HCT116 (cell line): ENCODE results near the gene FARP1. TPM values are rescaled to one million over a fixed set of nuclear protein-coding genes. Genes with fewer than 3 reads are reported as not detected.

Experiments
- ATAC-seq: fragments of 200-7000 bp; cut with Tn5 transposase; 2 replicates; pipeline ENCODE4 v1.9.1; 2020; ENCODE audit warnings: mild to moderate bottlenecking, moderate library complexity
- BruUV-seq: library from RNA; stranded (reverse); fragments of 400-500 nt; replicated peaks from 2 replicates; lab custom pipeline; 2021; lab: Mats Ljungman, UMichigan
- CTCF ChIA-PET: fragments of 300-600 bp; sonication (Branson Sonifier 250); formaldehyde crosslinking; loops from one replicate; lab custom pipeline; 2021; ENCODE audit warnings: antibody characterized with exemption; lab: Charles Lee
- POLR2A ChIA-PET: fragments of 300-600, 350-600 bp; sonication (Branson Sonifier 250); formaldehyde crosslinking; loops from one replicate; lab custom pipeline; 2021; ENCODE audit warnings: antibody characterized with exemption; lab: Charles Lee
- RAD21 ChIA-PET, 2 experiments: fragments of 300-600 bp; sonication (Branson Sonifier 250); formaldehyde crosslinking; loops; one replicate each; lab custom pipeline; 2023; ENCODE audit warnings: low total read pairs in 2 of 2; ENCODE audit not compliant: uncharacterized antibody in 2 of 2, unreplicated experiment in 2 of 2, low non-redundant PET in 1 of 2; lab: Charles Lee
- DNase-seq: peaks from one replicate; pipeline ENCODE4 v3.0.0-alpha.2; 2010; ENCODE audit warnings: low read depth, low spot score
- H2AFZ ChIP-seq: fragments of 200-600 bp; shearing (Covaris generic), sonication (generic); 2 replicates; pipeline ENCODE4 v1.6.1; 2017; ENCODE audit warnings: low read depth, mixed run types, mixed read lengths, antibody characterized with exemption, low read length; ENCODE audit not compliant: poor library complexity, severe bottlenecking
- H3K27ac ChIP-seq: 2 replicates; pipeline ENCODE4 v1.5.1; 2012; ENCODE audit warnings: low read depth, low read length
- H3K27me3 ChIP-seq: fragments of 200-600 bp; sonication (generic); 2 replicates; pipeline ENCODE4 v1.6.1; 2016; ENCODE audit warnings: mixed run types, low read length, mixed read lengths; ENCODE audit not compliant: insufficient read depth
- H3K36me3 ChIP-seq, 2 experiments: fragments of 200-500 bp in 1 of 2; fragments of 200-600 bp in 1 of 2; sonication (Bioruptor generic) in 1 of 2; sonication (generic) in 1 of 2; 2 replicates each; pipeline versions ENCODE4 v1.5.1 to v1.6.1; 2014 to 2016; ENCODE audit warnings: low read length in 2 of 2, inconsistent platforms in 1 of 2, mixed read lengths in 1 of 2, mixed run types in 1 of 2; ENCODE audit not compliant: insufficient read depth in 2 of 2, control insufficient read depth in 1 of 2
- H3K4me1 ChIP-seq, 2 experiments: fragments of 200-600 bp in 1 of 2; sonication (generic) in 1 of 2; 2 replicates each; pipeline versions ENCODE4 v1.5.1 to v1.6.1; 2012 to 2017; ENCODE audit warnings: low read length in 2 of 2, inconsistent platforms in 1 of 2, mild to moderate bottlenecking in 1 of 2, mixed read lengths in 1 of 2, mixed run types in 1 of 2, moderate library complexity in 1 of 2; ENCODE audit not compliant: insufficient read depth in 2 of 2, control insufficient read depth in 1 of 2
- H3K4me2 ChIP-seq: fragments of 200-600 bp; sonication (generic); 2 replicates; pipeline ENCODE4 v1.6.1; 2017; ENCODE audit warnings: mixed run types, low read length, mixed read lengths
- H3K4me3 ChIP-seq, 2 experiments: fragments of 200-600 bp in 1 of 2; sonication (generic) in 1 of 2; replicated peaks in 1 of 2; 2 replicates each; pipeline ENCODE4 v1.5.1; 2011 to 2016; ENCODE audit warnings: low read length in 2 of 2, control low read depth in 1 of 2, low read depth in 1 of 2, mild to moderate bottlenecking in 1 of 2, mixed read lengths in 1 of 2, mixed run types in 1 of 2
- H3K79me2 ChIP-seq: fragments of 200-600 bp; sonication (generic); 2 replicates; pipeline ENCODE4 v1.6.1; 2017; ENCODE audit warnings: mild to moderate bottlenecking, mixed run types, low read length, moderate library complexity, mixed read lengths; ENCODE audit not compliant: insufficient read depth
- H3K9ac ChIP-seq: fragments of 200-600 bp; sonication (generic); 2 replicates; pipeline ENCODE4 v1.6.1; 2016; ENCODE audit warnings: low read length, mixed read lengths
- H3K9me2 ChIP-seq: fragments of 200-600 bp; sonication (generic), shearing (Covaris generic); 2 replicates; pipeline ENCODE4 v1.6.1; 2017; ENCODE audit warnings: mixed run types, mild to moderate bottlenecking, moderate library complexity; ENCODE audit not compliant: insufficient read depth
- H3K9me3 ChIP-seq, 2 experiments: fragments of 200-500 bp in 1 of 2; fragments of 200-600 bp in 1 of 2; sonication (Bioruptor generic) in 1 of 2; sonication (generic) in 1 of 2; 2 replicates each; pipeline ENCODE4 v1.6.1; 2014 to 2017; ENCODE audit warnings: low read length in 2 of 2, mixed read lengths in 2 of 2, inconsistent platforms in 1 of 2, low read depth in 1 of 2, mild to moderate bottlenecking in 1 of 2, mixed run types in 1 of 2, moderate library complexity in 1 of 2; ENCODE audit not compliant: control insufficient read depth in 1 of 2, insufficient read depth in 1 of 2
- H4K20me1 ChIP-seq: fragments of 200-600 bp; sonication (generic), shearing (Covaris generic); 2 replicates; pipeline ENCODE4 v1.6.1; 2017; ENCODE audit warnings: mixed run types, mild to moderate bottlenecking, moderate library complexity; ENCODE audit not compliant: insufficient read depth
- ATF3 ChIP-seq: IDR thresholded peaks from 2 replicates; pipeline ENCODE4 v1.6.1; 2012
- CBX3 ChIP-seq: IDR thresholded peaks from 2 replicates; pipeline ENCODE4 v1.6.1; 2012; ENCODE audit warnings: low read depth
- CTCF ChIP-seq, 3 experiments: fragments of 200-600 bp in 1 of 3; sonication (generic) in 1 of 3; IDR thresholded peaks in 2 of 3; conservative IDR thresholded peaks in 1 of 3; 2 replicates each; pipeline ENCODE4 v1.5.1; 2012 to 2017; ENCODE audit warnings: low read depth in 2 of 3, low read length in 2 of 3, antibody characterized with exemption in 1 of 3, borderline replicate concordance in 1 of 3, control low read depth in 1 of 3, mild to moderate bottlenecking in 1 of 3, mixed read lengths in 1 of 3, mixed run types in 1 of 3, moderate library complexity in 1 of 3; ENCODE audit not compliant: insufficient read depth in 1 of 3
- EGR1 ChIP-seq: IDR thresholded peaks from 2 replicates; pipeline ENCODE4 v1.6.1; 2012; ENCODE audit warnings: low read depth
- FOSL1 ChIP-seq: IDR thresholded peaks from 2 replicates; pipeline ENCODE4 v1.6.1; 2012; ENCODE audit warnings: low read depth
- MAX ChIP-seq: IDR thresholded peaks from 2 replicates; pipeline ENCODE4 v1.6.1; 2012
- POLR2A ChIP-seq: IDR thresholded peaks from 2 replicates; pipeline ENCODE4 v1.7.0; 2011; ENCODE audit warnings: borderline replicate concordance; ENCODE audit not compliant: insufficient read depth, insufficient read length; ENCODE audit errors: extremely low read depth
- POLR2AphosphoS5 ChIP-seq: IDR thresholded peaks from 2 replicates; pipeline ENCODE4 v1.6.1; 2011; ENCODE audit warnings: mild to moderate bottlenecking, low read depth, low read length, moderate library complexity
- RAD21 ChIP-seq: IDR thresholded peaks from 2 replicates; pipeline ENCODE4 v1.6.1; 2012; ENCODE audit warnings: low read depth, mild to moderate bottlenecking
- SIN3A ChIP-seq: IDR thresholded peaks from 2 replicates; pipeline ENCODE4 v1.6.1; 2012; ENCODE audit warnings: low read depth
- SP1 ChIP-seq: IDR thresholded peaks from 2 replicates; pipeline ENCODE4 v1.6.1; 2012; ENCODE audit warnings: low read depth
- SRF ChIP-seq: IDR thresholded peaks from 2 replicates; pipeline ENCODE4 v1.6.1; 2012; ENCODE audit warnings: low read depth
- TCF7L2 ChIP-seq: IDR thresholded peaks from 2 replicates; pipeline ENCODE4 v1.7.0; 2011; ENCODE audit warnings: borderline replicate concordance, inconsistent platforms; ENCODE audit not compliant: insufficient read depth, insufficient read length; ENCODE audit errors: extremely low read depth
- YY1 ChIP-seq: IDR thresholded peaks from 2 replicates; pipeline ENCODE4 v1.6.1; 2011; ENCODE audit warnings: low read length, low read depth, moderate library complexity, mild to moderate bottlenecking; ENCODE audit not compliant: insufficient replicate concordance; ENCODE audit errors: extremely low read depth
- ZBTB33 ChIP-seq: IDR thresholded peaks from 2 replicates; pipeline ENCODE4 v1.6.1; 2011; ENCODE audit warnings: mild to moderate bottlenecking, low read length, moderate library complexity; ENCODE audit not compliant: insufficient replicate concordance; ENCODE audit errors: extremely low read depth
- ZFX ChIP-seq: fragments of 450-650 bp; IDR thresholded peaks from 2 replicates; pipeline ENCODE4 v1.6.1; 2017
- ZNF274 ChIP-seq: fragments of 200-500 bp; sonication (Bioruptor generic); IDR thresholded peaks from 2 replicates; pipeline ENCODE4 v1.6.1; 2014; ENCODE audit warnings: mild to moderate bottlenecking, low read depth, low read length, inconsistent platforms
- intact Hi-C: fragments of 100-400 bp; cut with micrococcal nuclease; formaldehyde crosslinking; loops from 2 replicates; pipeline ENCODE4 v1.10.0; 2022
- total RNA-seq: library from RNA; stranded (reverse); gene quantifications from one replicate; pipeline ENCODE4 v1.2.1, GENCODE V29; 2021; ENCODE audit not compliant: unreplicated experiment

FARP1 gene
- total RNA-seq, 1 experiment from 2014 or later, result 30.5 TPM

GRCh38 chr13:98303858-98304257 lies 161.0 kb downstream of the FARP1 start:
- no peak for ATAC-seq
- Histone ChIP-seq H3K4me2 (no peak overlapping the region), H3K4me3 (no peak overlapping the region), H3K4me1 (no peaks in the 10 kb centered on the region), H3K79me2 (no peaks in the 10 kb centered on the region), H2AFZ (no peak overlapping the region), H3K27me3 (no peaks in the 10 kb centered on the region), H3K9me3 (no peaks in the 10 kb centered on the region), H4K20me1 (no peaks in the 10 kb centered on the region), H3K9ac (no peak overlapping the region), H3K9me2 (no peaks in the 10 kb centered on the region), H3K36me3 (no peaks in the 10 kb centered on the region), H3K27ac (no peak overlapping the region)
- DNase-seq, result no peak
- RAD21 ChIA-PET, result no interaction called here
- intact Hi-C loops, result no loop called here
- CTCF ChIA-PET, result no interaction called here
- TF ChIP-seq YY1 (no peak), TCF7L2 (no peak), ZFX (no peak), ZNF274 (no peak), SP1 (no peak), CBX3 (no peak), FOSL1 (no peak), EGR1 (no peak), POLR2AphosphoS5 (no peak), ZBTB33 (no peak), CTCF (IDR thresholded peaks at IDR 0.05 in 2 of 3, conservative IDR thresholded peaks at IDR 0.05 in 1 of 3; ENCODE audit: borderline replicate concordance in 1 of 3, insufficient read depth in 1 of 3, low read depth in 2 of 3, low read length in 2 of 3) (no peak), RAD21 (no peak), ATF3 (no peak), POLR2A (no peak), MAX (no peak), SRF (no peak), SIN3A (no peak)
- POLR2A ChIA-PET, result no interaction called here
- BruUV-seq, result no TSS peak
